HG03066 (cell line): Measurements from ENCODE around the gene SLC23A1.
"Not testable (repeated sequence)": the region's sequence is repeated elsewhere in the genome, so short reads cannot be mapped to it uniquely, and the experiment has no call there.

Source experiments
- ATAC-seq: cut with Tn5 transposase; IDR thresholded peaks from one replicate; pipeline ENCODE4 v1.9.1; 2021; ENCODE audit warnings: low read depth; ENCODE audit not compliant: unreplicated experiment

Gene SLC23A1

DNA sequence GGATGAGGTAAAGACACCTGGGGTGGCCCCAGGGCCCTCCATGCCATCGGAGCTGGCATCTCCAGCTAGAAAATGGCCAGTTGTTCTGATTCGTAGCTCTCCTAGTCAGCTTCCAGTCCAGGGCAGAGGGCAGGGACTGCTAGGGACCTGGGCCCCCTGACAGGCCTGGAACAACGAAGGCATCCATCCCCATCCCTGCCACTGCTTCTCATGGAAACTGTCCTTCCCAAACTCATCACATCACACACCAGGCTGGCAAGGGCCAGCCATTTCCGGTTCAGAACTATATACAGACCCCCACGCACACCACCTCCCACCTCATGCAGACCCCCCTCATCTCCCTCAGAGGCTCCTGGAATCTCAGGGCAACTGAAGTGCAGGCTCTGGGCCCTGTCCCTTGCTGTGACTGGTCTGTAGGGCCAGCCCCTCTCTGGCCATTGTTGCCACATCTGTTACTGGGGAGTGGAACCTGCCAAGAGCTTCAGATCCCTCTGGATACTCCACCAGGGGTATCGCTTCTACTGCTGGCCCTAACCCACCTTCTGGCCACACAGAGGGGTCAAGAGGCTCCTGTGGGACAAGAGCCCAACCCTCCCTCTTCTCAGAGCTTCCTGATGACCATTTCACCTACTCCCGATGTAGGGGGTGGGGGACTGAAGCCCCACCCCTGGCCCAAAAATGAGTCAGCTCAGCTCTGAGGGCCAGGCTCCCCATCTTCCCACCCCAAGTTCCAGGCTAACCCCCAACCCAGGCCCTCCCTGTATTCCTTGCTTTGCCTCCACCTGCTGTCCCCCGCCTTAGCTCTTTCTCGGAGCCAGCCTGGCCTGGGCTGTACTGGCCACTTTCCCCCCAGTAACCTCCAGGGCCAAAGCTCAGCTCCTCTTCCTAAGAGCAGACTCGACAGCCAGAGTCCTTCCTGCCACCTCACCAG lies 7.8 kb upstream of the SLC23A1 start:
- no peak for ATAC-seq

DNA sequence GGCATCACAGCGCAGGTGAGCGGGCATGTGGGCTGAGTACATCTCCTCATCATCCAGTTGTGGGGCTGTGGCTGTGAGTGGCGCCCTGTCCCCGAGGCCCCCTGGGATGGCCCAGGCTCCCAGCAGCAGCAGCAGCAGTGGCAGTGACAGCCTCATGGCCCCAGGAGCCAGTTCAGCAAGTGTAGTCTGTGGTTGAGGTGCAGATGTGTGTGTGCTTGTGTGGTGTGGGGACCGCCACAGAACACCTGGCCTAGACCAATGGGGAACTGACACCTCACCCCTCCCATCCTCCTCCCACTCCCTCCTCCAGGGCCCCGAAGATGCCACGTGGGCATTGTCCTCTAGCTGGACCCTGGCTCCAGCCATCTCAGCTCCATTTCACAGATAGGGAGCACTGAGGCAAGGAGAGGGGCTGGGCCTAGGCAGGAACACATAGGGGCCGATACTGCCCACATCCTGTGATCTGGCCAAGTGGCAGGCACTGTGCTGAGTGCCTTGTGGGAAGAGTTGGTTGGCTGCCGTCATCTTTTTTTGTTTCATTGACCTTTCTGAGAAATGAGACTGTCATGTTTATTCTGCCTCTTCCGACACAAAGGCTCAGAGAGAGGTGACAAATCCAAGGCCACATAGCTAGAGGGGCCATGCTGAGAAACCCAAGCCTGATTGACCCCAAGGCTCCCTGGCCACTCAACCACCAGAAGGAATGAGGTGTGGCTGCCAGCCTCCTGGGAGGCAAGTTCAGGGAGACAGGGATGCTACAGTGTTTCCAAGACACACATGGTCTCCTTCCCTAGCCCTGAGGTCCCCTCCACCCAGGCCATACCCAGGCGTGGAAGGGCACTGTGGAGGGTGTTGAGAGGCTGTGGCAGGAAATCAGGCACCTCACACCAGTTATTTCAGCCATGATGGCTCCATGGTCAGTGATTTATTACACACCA lies 6.9 kb upstream of the SLC23A1 start, which contains the start of gene MZB1:
Gene MZB1, minus strand, starts transcription at position 213 of the 938 bp plus-strand sequence. Its CDS starts 57 bp downstream, at position 156.
- peak; percentile 30 for ATAC-seq

DNA sequence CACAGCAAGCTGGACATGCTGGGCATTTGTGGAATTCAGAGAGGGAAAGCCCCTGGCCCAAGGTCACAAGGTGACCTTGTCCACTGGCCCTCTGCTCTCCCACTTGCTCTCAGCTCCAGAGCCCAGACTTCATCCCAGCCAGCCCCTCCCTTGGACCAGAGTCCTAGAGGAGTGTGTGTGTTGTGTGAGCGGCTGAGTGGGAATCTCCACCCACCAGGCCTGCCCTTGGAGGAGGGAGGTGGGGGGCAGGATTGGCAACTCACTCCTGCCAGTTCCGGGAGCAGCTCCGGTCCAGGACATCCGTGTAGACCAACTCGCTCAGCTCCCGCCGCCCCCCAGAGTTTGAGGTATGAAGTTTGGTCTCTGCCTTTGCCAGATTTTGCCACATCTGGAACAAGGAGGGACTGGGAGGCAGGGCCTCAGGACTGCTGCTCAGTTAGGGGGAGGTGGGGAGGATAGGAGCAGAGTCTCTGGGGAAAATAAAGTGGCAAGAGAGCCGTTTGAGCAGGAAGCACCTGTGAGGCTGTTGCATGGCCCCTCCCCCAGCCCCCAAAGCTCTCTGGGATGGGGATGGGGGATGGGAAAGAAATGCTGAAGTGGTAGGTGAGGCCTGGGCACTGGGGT lies 5.2 kb upstream of the SLC23A1 start:
- ATAC-seq: no peak

DNA sequence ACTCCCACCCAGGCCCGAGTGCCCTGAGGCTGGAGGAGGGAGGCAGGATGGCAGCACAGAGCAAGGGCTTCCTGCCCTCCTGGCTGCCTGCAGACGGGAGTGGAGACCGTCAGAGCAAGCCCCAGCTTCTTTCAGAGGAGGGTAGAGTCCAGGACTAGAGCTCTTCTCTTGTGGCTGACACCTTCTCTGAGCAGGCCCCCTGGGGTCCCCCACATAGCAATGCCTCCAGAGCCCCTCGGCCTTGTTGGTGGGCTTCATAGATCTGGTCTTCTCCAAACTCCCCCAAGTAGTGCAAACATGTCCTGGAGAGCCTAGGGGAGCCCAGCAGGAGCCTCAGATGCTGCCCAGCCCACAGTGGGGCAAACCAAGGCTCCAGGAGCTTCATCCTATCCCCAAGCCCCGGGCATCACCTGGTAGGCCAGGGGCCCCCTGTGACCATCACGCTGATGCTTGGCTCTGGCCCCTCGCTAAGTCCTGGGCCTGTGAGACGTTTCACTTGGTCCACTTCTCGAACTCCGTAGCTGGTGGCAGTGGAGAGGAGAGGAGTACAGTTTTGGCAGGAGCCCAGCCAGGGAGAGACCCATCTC lies 4.6 kb upstream of the SLC23A1 start:
- ATAC-seq: no peak

DNA sequence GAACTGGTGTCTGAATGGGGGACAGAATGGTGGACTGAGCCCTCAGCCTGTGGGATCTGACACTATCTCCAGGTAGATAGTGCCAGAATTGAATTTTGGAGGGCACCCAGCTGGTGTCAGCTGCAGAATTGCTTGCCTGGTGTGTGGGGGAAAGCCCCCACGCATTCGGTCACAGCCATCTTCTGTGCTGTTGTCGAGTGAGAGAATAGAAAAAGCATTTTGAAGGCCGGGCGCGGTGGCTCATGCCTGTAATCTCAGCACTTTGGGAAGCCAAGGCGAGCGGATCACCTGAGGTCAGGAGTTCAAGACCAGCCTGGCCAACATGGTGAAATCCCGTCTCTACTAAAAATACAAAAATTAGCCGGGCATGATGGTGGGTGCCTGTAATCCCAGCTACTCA lies 3.9 kb upstream of the SLC23A1 start:
- ATAC-seq: not testable (repeated sequence)

- no peak for ATAC-seq
These were observed 2.9 kb upstream of the SLC23A1 start for GRCh38 chr5:139386050-139386438.

DNA sequence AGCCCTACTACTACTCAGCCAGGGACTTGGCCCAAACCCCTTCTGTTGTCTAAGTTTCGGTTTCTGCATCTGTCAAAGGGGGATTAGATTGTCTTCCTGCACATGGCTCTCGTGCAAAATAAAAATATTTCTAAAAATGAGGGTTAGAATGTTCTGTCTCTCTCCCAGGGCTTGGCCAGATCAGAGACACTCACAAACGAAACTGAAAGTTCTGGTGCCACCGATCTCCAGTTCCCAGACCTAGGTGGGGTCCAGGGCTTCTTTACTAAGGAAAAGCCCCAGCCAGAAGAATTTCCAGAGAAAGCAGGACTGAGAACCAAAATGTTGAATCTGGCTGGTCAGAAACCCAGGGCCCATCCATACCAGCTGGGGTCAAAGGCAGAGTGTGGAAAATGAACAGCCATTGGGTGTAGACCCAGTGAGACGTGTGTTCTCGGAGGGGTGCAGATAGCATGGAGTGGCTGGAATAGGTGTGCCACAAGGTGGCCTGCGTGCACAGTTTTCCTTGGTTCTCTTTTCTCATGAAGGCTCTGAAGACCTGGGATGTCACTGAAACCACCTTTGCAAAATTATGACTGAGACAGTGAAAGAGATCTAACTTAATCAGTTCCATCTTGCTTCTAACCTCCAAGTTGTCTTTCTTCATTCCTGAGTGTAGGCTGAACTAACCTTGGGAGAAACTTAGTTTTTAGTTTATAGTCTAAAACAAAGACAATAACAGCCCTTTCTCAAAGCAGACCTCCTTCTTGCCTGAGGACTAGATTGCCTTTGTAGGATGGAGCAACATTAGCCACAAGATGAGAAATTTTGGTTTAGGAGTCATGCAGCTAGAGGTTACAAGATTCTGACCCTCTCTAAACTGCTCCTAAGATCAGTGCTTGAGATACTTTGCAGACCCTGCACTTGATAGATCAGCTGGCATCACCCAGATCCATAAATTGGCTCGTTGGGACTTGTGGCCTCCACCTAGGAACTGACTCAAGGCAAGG lies 2.3 kb upstream of the SLC23A1 start:
- no peak for ATAC-seq

GRCh38 chr5:139384591-139385051 lies 1.5 kb upstream of the SLC23A1 start:
- ATAC-seq: no peak

- no peak for ATAC-seq
These were observed 995 bp upstream of the SLC23A1 start for GRCh38 chr5:139383993-139384590.

- no peak for ATAC-seq
These were observed 290 bp downstream of the SLC23A1 start for GRCh38 chr5:139382807-139383206.

- ATAC-seq: no peak
These were observed 998 bp downstream of the SLC23A1 start for GRCh38 chr5:139381837-139382761.

DNA sequence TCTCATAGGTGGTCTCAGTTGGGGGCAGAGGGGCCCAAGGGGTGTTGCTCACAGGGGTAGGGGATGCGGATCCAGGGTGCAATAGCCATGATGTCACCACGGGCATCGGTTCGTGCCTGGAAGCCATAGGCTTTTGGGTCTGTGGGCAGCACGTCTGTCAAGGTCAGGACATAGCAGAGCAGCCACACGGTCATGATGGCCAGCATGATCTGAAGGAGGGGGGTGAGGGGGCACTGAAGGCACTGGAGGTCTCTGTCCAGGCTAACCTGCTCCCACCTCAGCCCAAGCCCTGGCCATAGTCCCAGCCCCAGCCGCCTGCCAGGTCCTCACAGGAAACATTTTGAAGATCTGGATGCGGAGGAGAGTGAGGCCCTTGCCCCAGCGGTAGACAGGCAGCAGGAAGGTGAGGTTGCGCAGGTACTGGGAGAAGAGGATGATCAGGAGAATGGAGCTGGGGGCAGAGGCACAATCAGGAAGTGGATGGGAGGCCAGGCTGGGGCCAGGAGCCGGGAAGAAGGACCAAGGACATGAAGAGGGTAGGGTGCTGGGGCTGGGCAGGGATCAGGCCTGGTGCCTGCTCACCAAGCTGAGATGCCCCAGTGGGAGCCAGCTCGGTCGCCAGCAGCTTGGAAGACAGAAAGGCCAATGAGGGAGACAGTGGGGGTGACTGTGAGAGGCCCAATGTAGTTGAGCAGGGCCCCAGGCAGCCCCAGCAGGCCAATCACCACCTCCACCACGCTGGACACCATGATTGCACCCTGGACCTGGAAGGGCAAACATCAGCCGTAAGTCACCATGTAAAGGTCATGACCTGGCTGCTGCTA lies 3.3 kb downstream of the SLC23A1 start:
- ATAC-seq: no peak

DNA sequence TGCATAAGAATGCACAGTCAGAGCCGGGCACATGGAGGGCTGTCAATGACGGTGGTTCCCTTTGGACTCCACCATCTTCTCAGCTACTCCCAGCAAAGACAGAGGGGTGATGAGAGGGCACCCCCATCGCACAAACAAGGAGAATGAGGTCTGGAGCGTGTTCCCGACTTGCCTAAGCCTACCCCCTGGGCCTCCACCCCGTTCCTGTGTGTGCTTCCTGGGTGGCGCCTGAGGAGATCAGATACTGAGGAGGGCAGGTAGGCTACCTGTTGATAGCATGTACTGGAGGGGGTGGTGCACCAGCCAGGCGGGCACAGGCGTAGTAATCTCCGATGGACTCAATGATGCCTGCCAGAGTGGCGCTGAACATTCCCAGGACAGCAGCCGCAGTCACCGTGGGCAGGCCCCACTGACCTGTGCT lies 4.1 kb downstream of the SLC23A1 start:
- ATAC-seq: no peak

DNA sequence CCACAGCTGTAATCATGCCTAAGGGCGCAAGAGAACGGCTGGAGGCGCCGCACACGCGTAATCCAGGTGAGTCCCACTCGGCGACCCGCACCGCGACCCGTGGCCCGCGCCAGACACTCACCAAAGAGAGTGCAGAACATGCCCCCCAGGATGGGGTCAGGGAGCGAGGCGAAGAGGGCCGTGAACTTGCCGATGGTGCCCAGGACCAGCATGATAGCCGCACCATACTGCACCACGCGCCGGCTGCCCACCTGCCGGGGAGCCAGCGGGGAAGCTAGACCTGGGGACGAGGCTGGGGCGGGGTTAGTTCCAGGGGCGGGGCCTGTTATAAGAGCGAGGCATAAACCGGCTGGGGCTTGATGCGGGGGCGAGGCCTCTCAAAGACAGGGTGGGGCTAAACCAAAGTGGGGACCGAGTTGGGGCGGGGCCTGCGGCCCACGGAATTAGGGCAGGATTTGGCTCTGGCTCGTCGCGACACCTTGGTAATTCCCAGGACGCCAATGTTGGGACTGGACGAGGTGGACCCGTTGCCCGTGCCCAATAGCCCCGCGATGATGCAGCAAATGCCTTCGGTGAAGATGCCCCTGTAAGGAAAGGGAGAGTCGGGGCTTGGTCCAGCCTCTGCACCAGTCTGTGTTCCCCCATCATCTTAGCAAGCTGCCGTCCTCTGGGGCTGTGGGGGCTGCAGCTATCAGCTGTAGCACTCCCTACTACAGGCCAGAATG lies 4.8 kb downstream of the SLC23A1 start:
- no peak for ATAC-seq

DNA sequence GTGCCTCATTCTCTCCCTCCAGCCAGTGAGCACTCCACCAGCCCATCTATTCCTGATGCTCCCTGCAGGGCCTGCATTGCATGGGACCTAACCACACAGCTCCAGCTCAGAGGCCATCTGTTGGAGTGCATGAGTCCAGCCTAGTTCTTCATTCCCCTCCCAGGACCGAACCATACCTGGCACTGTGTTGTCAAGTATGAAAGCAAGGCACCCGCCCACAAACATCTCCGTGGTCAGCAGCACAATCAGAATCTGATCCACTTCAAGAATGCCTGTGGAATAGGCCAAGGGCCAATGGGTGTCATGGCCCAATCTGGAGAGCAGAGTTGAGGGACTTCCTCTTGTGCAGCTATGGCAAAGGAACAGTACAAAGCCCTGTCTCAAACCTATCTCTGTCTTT lies 5.9 kb downstream of the SLC23A1 start:
- ATAC-seq: no peak

GRCh38 chr5:139376364-139376763 lies 6.7 kb downstream of the SLC23A1 start:
- no peak for ATAC-seq
